Natural killer cell (primary cell): ENCODE data around the gene IL6ST. TPM values are rescaled to one million over a fixed set of nuclear protein-coding genes. Genes with fewer than 3 reads are reported as not detected.

Experiments used
- ATAC-seq, 3 donors: fragments of 150-1000 bp in 2 of 3; fragments of 200-7000 bp in 1 of 3; cut with Tn5 transposase; 1 replicate in 1 of 3; 2 replicates in 2 of 3; pipeline ENCODE4 v1.10.0; 2021; ENCODE audit warnings: mild to moderate bottlenecking in 2 of 3, moderate library complexity in 2 of 3
- DNase-seq, 2 donors: peaks; one replicate each; pipeline versions ENCODE4 v3.0.0 to v3.0.0-alpha.2; 2013 to 2021; ENCODE audit warnings: mixed read lengths in 1 of 2
- H3K27ac ChIP-seq: one replicate; pipeline ENCODE4 v1.5.1; 2013; ENCODE audit warnings: mild to moderate bottlenecking, low read length
- H3K27me3 ChIP-seq: one replicate; pipeline ENCODE4 v1.6.1; 2013; ENCODE audit warnings: low read length; ENCODE audit not compliant: control insufficient read depth, insufficient read depth
- H3K36me3 ChIP-seq: one replicate; pipeline ENCODE4 v1.6.1; 2013; ENCODE audit warnings: low read length; ENCODE audit not compliant: control insufficient read depth, insufficient read depth
- H3K4me1 ChIP-seq: one replicate; pipeline ENCODE4 v1.6.1; 2013; ENCODE audit warnings: low read length; ENCODE audit not compliant: control insufficient read depth, insufficient read depth
- H3K4me3 ChIP-seq: one replicate; pipeline ENCODE4 v1.5.1; 2013; ENCODE audit warnings: low read length
- H3K9me3 ChIP-seq: one replicate; pipeline ENCODE4 v1.6.1; 2013; ENCODE audit warnings: low read length; ENCODE audit not compliant: control insufficient read depth, insufficient read depth
- H3K27ac Mint-ChIP-seq, 2 donors: one replicate each; pipeline ENCODE4 v1.8.0; 2022; ENCODE audit warnings: mild to moderate bottlenecking in 2 of 2, mixed read lengths in 2 of 2, moderate library complexity in 1 of 2
- H3K27me3 Mint-ChIP-seq, 2 donors: one replicate each; pipeline ENCODE4 v1.8.0; 2022; ENCODE audit warnings: low read depth in 2 of 2, mixed read lengths in 2 of 2
- H3K36me3 Mint-ChIP-seq: one replicate; pipeline ENCODE4 v1.8.0; 2022; ENCODE audit warnings: mixed read lengths
- H3K4me1 Mint-ChIP-seq, 2 donors: one replicate each; pipeline ENCODE4 v1.8.0; 2022; ENCODE audit warnings: mixed read lengths in 2 of 2
- H3K4me3 Mint-ChIP-seq: one replicate; pipeline ENCODE4 v1.8.0; 2022; ENCODE audit warnings: mild to moderate bottlenecking, moderate library complexity, mixed read lengths
- H3K9me3 Mint-ChIP-seq, 2 donors: one replicate each; pipeline ENCODE4 v1.8.0; 2022; ENCODE audit warnings: mixed read lengths in 2 of 2
- CTCF ChIP-seq: fragments of 200-600 bp; IDR thresholded peaks from one replicate; pipeline ENCODE4 v1.8.0; 2022; ENCODE audit warnings: antibody characterized with exemption
- WGBS: methylation state at CpG from one replicate; pipeline ENCODE4 v1.1.7; 2013; ENCODE audit warnings: missing lambda C conversion rate; ENCODE audit not compliant: insufficient coverage; 5-methylcytosine and 5-hydroxymethylcytosine counted together
- intact Hi-C: fragments of 100-400 bp; cut with micrococcal nuclease; formaldehyde crosslinking; loops from one replicate; pipeline ENCODE4 v1.14.2; 2022
- total RNA-seq, 4 donors: library from RNA; stranded (reverse); fragments of 120-200 nt in 1 of 4; gene quantifications; one replicate each; pipeline versions ENCODE4 v1.2.3 to v1.2.4, GENCODE V29; 2013 to 2022

The IL6ST gene
- total RNA-seq, 3 donors from 2014 or later (not counting 1 experiment from before 2014, with no cell fraction given): 48.5 to 73.0 (median 53.8) TPM

DNA sequence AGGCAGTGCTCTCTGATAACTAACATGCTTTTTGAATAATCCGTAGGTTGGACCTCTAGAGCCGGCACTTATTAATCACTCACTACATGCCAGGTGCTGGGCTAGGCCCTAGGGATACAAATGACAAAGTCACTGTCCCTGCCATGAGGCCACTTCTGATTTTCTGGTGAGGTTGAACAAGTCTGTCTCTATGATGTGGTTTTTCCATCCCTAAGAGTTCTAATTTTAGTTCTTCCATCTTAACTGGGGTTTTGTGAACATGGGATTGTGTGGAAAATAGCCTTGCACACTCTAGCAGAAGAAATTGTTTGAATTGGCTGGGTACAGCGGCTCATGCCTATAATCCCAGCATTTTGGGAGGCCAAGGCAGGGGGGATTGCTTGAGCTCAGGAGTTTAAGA is 79.0 kb downstream of the IL6ST start:
- H3K27me3 ChIP-seq: no peaks in the 10 kb centered on the region
- peaks cover 9% of the 10 kb centered on the region for H3K4me1 ChIP-seq
- Mint-ChIP-seq H3K27me3 (peaks cover 3 to 8% of the 10 kb centered on the region in 2 donors), H3K27ac (no peak overlapping the region), H3K9me3 (no peaks in the 10 kb centered on the region), H3K36me3 (no peaks in the 10 kb centered on the region), H3K4me1 (no peaks in the 10 kb centered on the region), H3K4me3 (no peak overlapping the region)
- no peak for TF ChIP-seq CTCF
- ATAC-seq (no peak), DNase-seq (no peak)
- H3K4me3 ChIP-seq: no peak overlapping the region
- no peak overlapping the region for H3K27ac ChIP-seq
- no peaks in the 10 kb centered on the region for H3K9me3 ChIP-seq
- intact Hi-C loops: no loop called here
- 88% methylated on average over 3 of the region's 3 CpGs for WGBS
- H3K36me3 ChIP-seq: no peaks in the 10 kb centered on the region

DNA sequence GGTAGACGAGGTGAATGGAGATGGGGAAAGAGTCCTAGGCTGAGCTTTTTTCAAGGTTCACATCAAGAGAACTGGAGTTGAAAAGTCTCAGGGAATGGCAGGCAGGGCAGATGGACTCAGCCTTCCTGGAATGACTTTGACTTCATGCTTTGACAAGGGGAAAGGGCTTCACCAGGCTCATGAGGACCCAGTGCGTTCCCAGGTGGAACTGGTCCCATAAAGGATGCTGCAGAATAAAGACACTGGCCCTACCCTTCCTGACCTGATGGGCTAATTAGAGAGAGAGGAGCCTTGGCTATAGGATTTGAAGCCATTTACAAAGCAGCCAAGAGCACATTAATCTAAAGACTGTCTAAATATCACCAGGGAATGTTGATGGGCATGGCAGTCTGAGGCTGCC is 79.8 kb downstream of the IL6ST start:
- intact Hi-C loops: no loop called here
- H3K9me3 Mint-ChIP-seq: no peaks in the 10 kb centered on the region

DNA sequence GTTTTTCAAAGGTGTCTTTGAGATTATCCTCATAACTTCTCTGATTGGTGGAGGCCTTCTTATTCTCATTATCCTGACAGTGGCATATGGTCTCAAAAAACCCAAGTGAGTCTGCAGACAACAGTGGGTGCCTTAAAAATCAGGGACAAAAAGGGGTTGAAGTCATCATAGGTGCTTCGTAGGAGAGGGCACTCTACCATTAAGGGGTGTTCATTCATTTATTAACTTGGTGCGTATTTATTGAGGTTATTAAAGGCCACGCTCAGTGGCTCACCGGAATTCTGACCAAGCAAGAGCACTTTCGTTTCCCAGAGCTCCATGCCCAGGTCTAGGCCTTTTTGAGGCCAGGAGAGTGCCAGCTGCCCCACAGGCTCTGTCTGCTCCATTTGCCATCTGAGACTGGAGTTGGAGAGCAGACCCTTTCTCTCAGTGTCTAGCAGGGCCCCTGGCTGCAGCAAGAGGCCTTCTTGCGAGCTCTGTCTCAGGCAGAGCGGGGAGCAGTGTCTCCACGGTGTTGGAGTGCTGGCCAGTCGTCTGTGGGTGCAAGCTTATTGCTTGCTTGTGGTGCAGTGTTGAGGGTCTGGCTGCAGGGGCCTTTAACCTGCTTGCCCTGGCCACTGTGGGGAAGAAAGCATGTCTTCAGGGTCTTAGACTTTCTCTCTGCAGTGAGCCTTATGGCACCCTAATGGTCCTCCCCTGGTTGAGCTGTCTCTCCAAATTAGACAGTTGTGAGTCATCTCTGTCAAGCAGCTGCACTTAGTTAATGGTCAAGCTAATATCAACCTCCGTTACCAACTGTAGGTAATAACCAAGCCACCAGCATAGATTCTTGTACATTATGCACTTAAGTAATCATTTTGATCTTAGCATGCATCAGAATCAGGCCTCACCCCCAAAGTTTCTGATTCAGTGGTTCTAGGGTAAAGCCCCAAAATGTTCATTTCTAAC is 81.0 kb downstream of the IL6ST start:
- no peak overlapping the region for H3K4me3 Mint-ChIP-seq
- no peaks in the 10 kb centered on the region for H3K27me3 ChIP-seq
- no peak overlapping the region for H3K27ac ChIP-seq
- H3K4me3 ChIP-seq: no peak overlapping the region
- no peak for TF ChIP-seq CTCF
- no peaks in the 10 kb centered on the region for H3K9me3 ChIP-seq
- no peaks in the 10 kb centered on the region for H3K36me3 ChIP-seq
- intact Hi-C loops: no loop called here
- 89% methylated on average over 10 of the region's 10 CpGs for WGBS
- no peaks in the 10 kb centered on the region for H3K36me3 Mint-ChIP-seq
- no peaks in the 10 kb centered on the region for H3K4me1 ChIP-seq
- no peaks in the 10 kb centered on the region for H3K4me1 Mint-ChIP-seq
- no peak overlapping the region for H3K27ac Mint-ChIP-seq
- no peak for ATAC-seq
- no peak for DNase-seq
- peaks cover 0 to 8% of the 10 kb centered on the region in 2 donors for H3K27me3 Mint-ChIP-seq
- H3K9me3 Mint-ChIP-seq: no peaks in the 10 kb centered on the region

More for the DNA sequence above, 79.8 kb downstream of the IL6ST start:
- DNase-seq: no peak
- Histone ChIP-seq H3K27ac (no peak overlapping the region), H3K9me3 (no peaks in the 10 kb centered on the region), H3K4me1 (peaks cover 9% of the 10 kb centered on the region), H3K36me3 (no peaks in the 10 kb centered on the region), H3K27me3 (no peaks in the 10 kb centered on the region), H3K4me3 (no peak overlapping the region)
- WGBS: 95% methylated on average over 2 of the region's 2 CpGs
- no peak for ATAC-seq
- Mint-ChIP-seq H3K36me3 (no peaks in the 10 kb centered on the region), H3K27ac (no peak overlapping the region), H3K27me3 (peaks cover 3 to 8% of the 10 kb centered on the region in 2 donors), H3K4me3 (no peak overlapping the region), H3K4me1 (no peaks in the 10 kb centered on the region)
- no peak for TF ChIP-seq CTCF
